GM19328 (cell line): ENCODE data around the gene CCDC88B.

Experiments
- ATAC-seq: cut with Tn5 transposase; IDR thresholded peaks from one replicate; pipeline ENCODE4 v1.9.1; 2021; ENCODE audit warnings: mild to moderate bottlenecking, moderate library complexity; ENCODE audit not compliant: unreplicated experiment

The CCDC88B gene

GRCh38 chr11:64339754-64340408 is at the start of gene CCDC88B:
TSS of gene CCDC88B (plus strand) at chr11:64340204. CDS start at chr11:64340267, 63 bp downstream.
- peak; percentile 49 for ATAC-seq

GRCh38 chr11:64290352-64291261 is 49.4 kb upstream of the CCDC88B start:
- no peak for ATAC-seq

GRCh38 chr11:64291262-64291751 is 48.7 kb upstream of the CCDC88B start, which contains the start of gene KCNK4:
TSS of gene KCNK4 (plus strand) at chr11:64291302. CDS start at chr11:64293019, 1,717 bp downstream.
- no peak for ATAC-seq

- no peak for ATAC-seq
These were observed 48.1 kb upstream of the CCDC88B start for GRCh38 chr11:64291752-64292459.

GRCh38 chr11:64292460-64293254 is 47.3 kb upstream of the CCDC88B start:
- ATAC-seq, result no peak

- ATAC-seq, result no peak
These were observed 45.2 kb upstream of the CCDC88B start for GRCh38 chr11:64294774-64295173.

- ATAC-seq, result no peak
These were observed 44.2 kb upstream of the CCDC88B start for GRCh38 chr11:64295760-64296159.

- ATAC-seq, result no peak
These were observed 43.8 kb upstream of the CCDC88B start for GRCh38 chr11:64296236-64296635.

- ATAC-seq, result no peak
These were observed 42.9 kb upstream of the CCDC88B start for GRCh38 chr11:64296830-64297698.

- ATAC-seq, result no peak
These were observed 42.2 kb upstream of the CCDC88B start for GRCh38 chr11:64297699-64298358.

GRCh38 chr11:64298966-64299846 is 40.8 kb upstream of the CCDC88B start:
- ATAC-seq, result no peak

- ATAC-seq, result no peak
These were observed 40.0 kb upstream of the CCDC88B start, which contains the start of gene CATSPERZ for GRCh38 chr11:64299847-64300648. TSS of gene CATSPERZ (plus strand) at chr11:64300358. CDS start at chr11:64300411, 53 bp downstream.

- no peak for ATAC-seq
These were observed 36.6 kb upstream of the CCDC88B start for GRCh38 chr11:64303109-64304031.

- no peak for ATAC-seq
These were observed 36.0 kb upstream of the CCDC88B start for GRCh38 chr11:64304032-64304315.

GRCh38 chr11:64304316-64305072 is 35.5 kb upstream of the CCDC88B start:
- ATAC-seq, result peak; percentile 27
